K562 (cell line): ENCODE results near the gene COA3. TPM values are rescaled to one million over a fixed set of nuclear protein-coding genes. Genes with fewer than 3 reads are reported as not detected.

Experiments
- BCOR ChIP-seq: fragments of 450-650 bp; IDR thresholded peaks from 2 replicates; pipeline ENCODE4 v1.6.1; 2016
- HES1 ChIP-seq: fragments of 450-650 bp; IDR thresholded peaks from 2 replicates; pipeline ENCODE4 v1.6.1; 2016; ENCODE audit warnings: low read depth, mild to moderate bottlenecking, moderate library complexity
- MGA ChIP-seq: fragments of 450-650 bp; IDR thresholded peaks from 2 replicates; pipeline ENCODE4 v1.6.1; 2016; ENCODE audit warnings: mild to moderate bottlenecking, moderate library complexity
- POLR2B ChIP-seq: fragments of 450-650 bp; IDR thresholded peaks from 2 replicates; pipeline ENCODE4 v1.6.1; 2018; ENCODE audit warnings: low read depth; ENCODE audit not compliant: partially characterized antibody
- polyA plus RNA-seq, 8 experiments: library from polyadenylated mRNA; depleted of rRNA in 4 of 8; stranded (reverse) in 5 of 8; unstranded in 3 of 8; fragments of >200 nt; fragmentation: Nextera tagmentation in 2 of 8; fragmentation: Illumina TruSeq in 1 of 8; extraction: Ambion mirVana in 2 of 8; extraction: Trizol in 1 of 8; gene quantifications; 2 replicates each; pipeline versions ENCODE4 v1.2.1 to v1.2.3, GENCODE V29; 2011 to 2014; ENCODE audit warnings: inconsistent platforms in 1 of 8, missing spikeins in 1 of 8
- total RNA-seq, 7 experiments: library from RNA; depleted of rRNA in 6 of 7; stranded (reverse); fragments of >200 nt in 6 of 7; fragmentation: Illumina TruSeq in 2 of 7; extraction: Trizol in 2 of 7; gene quantifications; 2 replicates each; pipeline versions ENCODE4 v1.2.1 to v1.2.3, GENCODE V29; 2011 to 2021; ENCODE audit warnings: low replicate concordance in 1 of 7
- TF ChIP-seq, protein P1 (sequence below), 3 experiments: fragments of 200-800 bp in 1 of 3; fragments of 250-450 bp in 1 of 3; fragments of 450-650 bp in 1 of 3; sonication (Bioruptor Pico) in 1 of 3; sonication (Bioruptor generic) in 1 of 3; formaldehyde crosslinking in 1 of 3; IDR thresholded peaks; 2 replicates each; pipeline versions ENCODE4 v1.6.1 to v1.8.0; 2016 to 2022; ENCODE audit warnings: mild to moderate bottlenecking in 2 of 3, missing genetic modification characterization in 2 of 3, missing compliant biosample characterization in 1 of 3, moderate library complexity in 1 of 3
- TF ChIP-seq, protein P2 (sequence below): sonication (generic); formaldehyde crosslinking; IDR thresholded peaks from 2 replicates; pipeline ENCODE4 v1.8.1; 2023; ENCODE audit warnings: mild to moderate bottlenecking, missing genetic modification reagents

The COA3 gene
- total and polyA plus RNA-seq, 9 of the 15 experiments (the other 6 are each of a cell fraction or from before 2014, with no cell fraction given), result 49.6 to 153 (median 61.4) TPM

GRCh38 chr17:42798383-42799380 is at the start of gene COA3, which contains the start of gene CNTD1 (continued):
- TF ChIP-seq, protein P1, sequence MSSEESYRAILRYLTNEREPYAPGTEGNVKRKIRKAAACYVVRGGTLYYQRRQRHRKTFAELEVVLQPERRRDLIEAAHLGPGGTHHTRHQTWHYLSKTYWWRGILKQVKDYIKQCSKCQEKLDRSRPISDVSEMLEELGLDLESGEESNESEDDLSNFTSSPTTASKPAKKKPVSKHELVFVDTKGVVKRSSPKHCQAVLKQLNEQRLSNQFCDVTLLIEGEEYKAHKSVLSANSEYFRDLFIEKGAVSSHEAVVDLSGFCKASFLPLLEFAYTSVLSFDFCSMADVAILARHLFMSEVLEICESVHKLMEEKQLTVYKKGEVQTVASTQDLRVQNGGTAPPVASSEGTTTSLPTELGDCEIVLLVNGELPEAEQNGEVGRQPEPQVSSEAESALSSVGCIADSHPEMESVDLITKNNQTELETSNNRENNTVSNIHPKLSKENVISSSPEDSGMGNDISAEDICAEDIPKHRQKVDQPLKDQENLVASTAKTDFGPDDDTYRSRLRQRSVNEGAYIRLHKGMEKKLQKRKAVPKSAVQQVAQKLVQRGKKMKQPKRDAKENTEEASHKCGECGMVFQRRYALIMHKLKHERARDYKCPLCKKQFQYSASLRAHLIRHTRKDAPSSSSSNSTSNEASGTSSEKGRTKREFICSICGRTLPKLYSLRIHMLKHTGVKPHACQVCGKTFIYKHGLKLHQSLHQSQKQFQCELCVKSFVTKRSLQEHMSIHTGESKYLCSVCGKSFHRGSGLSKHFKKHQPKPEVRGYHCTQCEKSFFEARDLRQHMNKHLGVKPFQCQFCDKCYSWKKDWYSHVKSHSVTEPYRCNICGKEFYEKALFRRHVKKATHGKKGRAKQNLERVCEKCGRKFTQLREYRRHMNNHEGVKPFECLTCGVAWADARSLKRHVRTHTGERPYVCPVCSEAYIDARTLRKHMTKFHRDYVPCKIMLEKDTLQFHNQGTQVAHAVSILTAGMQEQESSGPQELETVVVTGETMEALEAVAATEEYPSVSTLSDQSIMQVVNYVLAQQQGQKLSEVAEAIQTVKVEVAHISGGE (CRISPR knock-in tag; IDR thresholded peaks at IDR 0.05), result peak in 1 of 3 experiments; percentile 77; a peak in 1 of 6 replicates
- TF ChIP-seq, protein P2, sequence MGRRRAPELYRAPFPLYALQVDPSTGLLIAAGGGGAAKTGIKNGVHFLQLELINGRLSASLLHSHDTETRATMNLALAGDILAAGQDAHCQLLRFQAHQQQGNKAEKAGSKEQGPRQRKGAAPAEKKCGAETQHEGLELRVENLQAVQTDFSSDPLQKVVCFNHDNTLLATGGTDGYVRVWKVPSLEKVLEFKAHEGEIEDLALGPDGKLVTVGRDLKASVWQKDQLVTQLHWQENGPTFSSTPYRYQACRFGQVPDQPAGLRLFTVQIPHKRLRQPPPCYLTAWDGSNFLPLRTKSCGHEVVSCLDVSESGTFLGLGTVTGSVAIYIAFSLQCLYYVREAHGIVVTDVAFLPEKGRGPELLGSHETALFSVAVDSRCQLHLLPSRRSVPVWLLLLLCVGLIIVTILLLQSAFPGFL (CRISPR knock-in tag), result 0 out of 2 replicates have a peak, but pooled peaks have one; percentile 80
- peak; percentile 83 for TF ChIP-seq BCOR
- peak; percentile 62 for TF ChIP-seq POLR2B
- 0 out of 2 replicates have a peak, but pooled peaks have one; percentile 25 for TF ChIP-seq HES1
- peak; percentile 98 for TF ChIP-seq MGA
